ENCODE results near the gene TP53RK. TPM values are rescaled to one million over a fixed set of nuclear protein-coding genes. Genes with fewer than 3 reads are reported as not detected.

The TP53RK gene
- total RNA-seq, 1 experiment from 2014 or later: 12.4 TPM

GRCh38 chr20:46724343-46724959, 35.2 kb upstream of the TP53RK start (continued):
- TF ChIP-seq NFE2L1 (CRISPR knock-in tag; IDR thresholded peaks at IDR 0.05) (no peak), ZBTB43 (CRISPR knock-in tag; IDR thresholded peaks at IDR 0.05) (no peak), CBFB (CRISPR knock-in tag; IDR thresholded peaks at IDR 0.05; ENCODE audit: low read depth) (no peak), CTCF (IDR thresholded peaks at IDR 0.05) (no peak)

- ChIA-PET POLR2A (no interaction called here), CTCF (interaction anchor here (0.7 kb wide), 1 partner anchor 16 kb away, joined by 3 read pairs; no protein-coding TSS in a partner anchor)
- no peak overlapping the region for H3K4me3 Mint-ChIP-seq
- H3K27me3 Mint-ChIP-seq (ENCODE audit: low read depth): peaks cover 5% of the 10 kb centered on the region
- no peaks in the 10 kb centered on the region for H3K4me1 Mint-ChIP-seq
- DNase-seq (ENCODE audit: low spot score) (no peak), ATAC-seq (no peak)
- no peak overlapping the region for H3K27ac Mint-ChIP-seq
- H3K9me3 Mint-ChIP-seq: peaks cover 27% of the 10 kb centered on the region
- peaks cover 22% of the 10 kb centered on the region for H3K36me3 Mint-ChIP-seq
- TF ChIP-seq PRRX2 (CRISPR knock-in tag; IDR thresholded peaks at IDR 0.05) (no peak), CREB1 (CRISPR knock-in tag; IDR thresholded peaks at IDR 0.05) (no peak), MLX (CRISPR knock-in tag; IDR thresholded peaks at IDR 0.05) (no peak), ZNF263 (CRISPR knock-in tag; IDR thresholded peaks at IDR 0.05; ENCODE audit: low read depth) (no peak), ZBTB21 (CRISPR knock-in tag; IDR thresholded peaks at IDR 0.05; ENCODE audit: borderline replicate concordance) (no peak), JAZF1 (CRISPR knock-in tag; IDR thresholded peaks at IDR 0.05) (no peak), ELF4 (CRISPR knock-in tag; IDR thresholded peaks at IDR 0.05; ENCODE audit: low read depth) (no peak), GABPB1 (CRISPR knock-in tag; IDR thresholded peaks at IDR 0.05) (no peak), KAT7 (CRISPR knock-in tag; IDR thresholded peaks at IDR 0.05; ENCODE audit: borderline replicate concordance) (no peak), NFATC4 (CRISPR knock-in tag; IDR thresholded peaks at IDR 0.05) (no peak), SMAD3 (CRISPR knock-in tag; IDR thresholded peaks at IDR 0.05; ENCODE audit: borderline replicate concordance) (no peak), IRF2 (CRISPR knock-in tag; IDR thresholded peaks at IDR 0.05; ENCODE audit: borderline replicate concordance, low read depth) (no peak), ZMAT4 (CRISPR knock-in tag; IDR thresholded peaks at IDR 0.05) (no peak)
- TF ChIP-seq, protein P1, sequence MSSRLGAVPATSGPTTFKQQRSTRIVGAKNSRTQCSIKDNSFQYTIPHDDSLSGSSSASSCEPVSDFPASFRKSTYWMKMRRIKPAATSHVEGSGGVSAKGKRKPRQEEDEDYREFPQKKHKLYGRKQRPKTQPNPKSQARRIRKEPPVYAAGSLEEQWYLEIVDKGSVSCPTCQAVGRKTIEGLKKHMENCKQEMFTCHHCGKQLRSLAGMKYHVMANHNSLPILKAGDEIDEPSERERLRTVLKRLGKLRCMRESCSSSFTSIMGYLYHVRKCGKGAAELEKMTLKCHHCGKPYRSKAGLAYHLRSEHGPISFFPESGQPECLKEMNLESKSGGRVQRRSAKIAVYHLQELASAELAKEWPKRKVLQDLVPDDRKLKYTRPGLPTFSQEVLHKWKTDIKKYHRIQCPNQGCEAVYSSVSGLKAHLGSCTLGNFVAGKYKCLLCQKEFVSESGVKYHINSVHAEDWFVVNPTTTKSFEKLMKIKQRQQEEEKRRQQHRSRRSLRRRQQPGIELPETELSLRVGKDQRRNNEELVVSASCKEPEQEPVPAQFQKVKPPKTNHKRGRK (CRISPR knock-in tag; IDR thresholded peaks at IDR 0.05; ENCODE audit: borderline replicate concordance): no peak
- TF ChIP-seq, protein P2, sequence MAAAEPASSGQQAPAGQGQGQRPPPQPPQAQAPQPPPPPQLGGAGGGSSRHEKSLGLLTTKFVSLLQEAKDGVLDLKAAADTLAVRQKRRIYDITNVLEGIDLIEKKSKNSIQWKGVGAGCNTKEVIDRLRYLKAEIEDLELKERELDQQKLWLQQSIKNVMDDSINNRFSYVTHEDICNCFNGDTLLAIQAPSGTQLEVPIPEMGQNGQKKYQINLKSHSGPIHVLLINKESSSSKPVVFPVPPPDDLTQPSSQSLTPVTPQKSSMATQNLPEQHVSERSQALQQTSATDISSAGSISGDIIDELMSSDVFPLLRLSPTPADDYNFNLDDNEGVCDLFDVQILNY (CRISPR knock-in tag; IDR thresholded peaks at IDR 0.05): no peak
- TF ChIP-seq, protein P3, sequence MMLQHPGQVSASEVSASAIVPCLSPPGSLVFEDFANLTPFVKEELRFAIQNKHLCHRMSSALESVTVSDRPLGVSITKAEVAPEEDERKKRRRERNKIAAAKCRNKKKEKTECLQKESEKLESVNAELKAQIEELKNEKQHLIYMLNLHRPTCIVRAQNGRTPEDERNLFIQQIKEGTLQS (CRISPR knock-in tag; conservative IDR thresholded peaks at IDR 0.05): no peak
These were observed 33.8 kb upstream of the TP53RK start for GRCh38 chr20:46723039-46723438.
